IMR-90 (cell line): ENCODE results near the gene MARCHF6. TPM values are rescaled to one million over a fixed set of nuclear protein-coding genes. Genes with fewer than 3 reads are reported as not detected.
"Not testable (repeated sequence)": the region's sequence is repeated elsewhere in the genome, so short reads cannot be mapped to it uniquely, and the experiment has no call there.

Experiments used
- ATAC-seq: fragments of 200-7000 bp; cut with Tn5 transposase; 2 replicates; pipeline ENCODE4 v1.9.1; 2020; ENCODE audit warnings: low read depth, mild to moderate bottlenecking, moderate library complexity
- BruUV-seq: library from RNA; stranded (reverse); fragments of 400-500 nt; replicated peaks from 2 replicates; lab custom pipeline; 2021; lab: Mats Ljungman, UMichigan
- CTCF ChIA-PET: fragments of 300-600 bp; formaldehyde crosslinking; extraction: SDS; loops from one replicate; lab custom pipeline; 2021; ENCODE audit warnings: antibody characterized with exemption; lab: Yijun Ruan, JAX
- POLR2A ChIA-PET: fragments of 300-600 bp; sonication (Branson Sonifier 250); formaldehyde crosslinking; loops from one replicate; lab custom pipeline; 2022; ENCODE audit warnings: antibody characterized with exemption; ENCODE audit not compliant: unreplicated experiment; lab: Charles Lee
- DNase-seq: peaks from one replicate; pipeline ENCODE4 v3.0.0; 2013
- H2AFZ ChIP-seq: replicated peaks from 2 replicates; pipeline ENCODE3; 2013; ENCODE audit warnings: low read length, mild to moderate bottlenecking; ENCODE audit not compliant: poor library complexity
- H2AK5ac ChIP-seq: 2 replicates; pipeline ENCODE4 v1.6.1; 2013; ENCODE audit warnings: low read depth, low read length, inconsistent platforms
- H2AK9ac ChIP-seq: replicated peaks from 2 replicates; pipeline ENCODE3; 2013; ENCODE audit warnings: mild to moderate bottlenecking, low read depth, low read length, moderate library complexity; ENCODE audit not compliant: poor library complexity
- H2BK120ac ChIP-seq: 2 replicates; pipeline ENCODE4 v1.6.1; 2013; ENCODE audit warnings: low read depth, low read length, inconsistent platforms
- H2BK15ac ChIP-seq: 3 replicates; pipeline ENCODE4 v1.6.1; 2013; ENCODE audit warnings: low read depth, low read length, inconsistent platforms
- H2BK20ac ChIP-seq: 2 replicates; pipeline ENCODE4 v1.6.1; 2013; ENCODE audit warnings: low read depth, mild to moderate bottlenecking, inconsistent platforms, low read length, moderate library complexity
- H2BK5ac ChIP-seq: 2 replicates; pipeline ENCODE4 v1.6.1; 2013; ENCODE audit warnings: mild to moderate bottlenecking, low read depth, low read length, inconsistent platforms; ENCODE audit not compliant: poor library complexity, severe bottlenecking
- H3K14ac ChIP-seq: replicated peaks from 2 replicates; pipeline ENCODE4 v1.6.1; 2013; ENCODE audit warnings: low read depth, low read length, inconsistent platforms
- H3K18ac ChIP-seq: 2 replicates; pipeline ENCODE4 v1.6.1; 2013; ENCODE audit warnings: low read depth, low read length, control low read depth
- H3K23ac ChIP-seq: 2 replicates; pipeline ENCODE4 v1.6.1; 2013; ENCODE audit warnings: low read depth, low read length, inconsistent platforms
- H3K27ac ChIP-seq: 2 replicates; pipeline ENCODE4 v1.5.1; 2013; ENCODE audit warnings: mild to moderate bottlenecking, control low read depth, low read length; ENCODE audit not compliant: insufficient read depth
- H3K27me3 ChIP-seq: 2 replicates; pipeline ENCODE4 v1.6.1; 2013; ENCODE audit warnings: low read length; ENCODE audit not compliant: control insufficient read depth, insufficient read depth
- H3K36me3 ChIP-seq: 2 replicates; pipeline ENCODE4 v1.6.1; 2013; ENCODE audit warnings: low read length, mixed read lengths; ENCODE audit not compliant: control insufficient read depth, insufficient read depth
- H3K4ac ChIP-seq: 2 replicates; pipeline ENCODE4 v1.6.1; 2013; ENCODE audit warnings: low read depth, low read length, inconsistent platforms
- H3K4me1 ChIP-seq: 2 replicates; pipeline ENCODE4 v1.6.1; 2013; ENCODE audit warnings: low read length, mixed read lengths; ENCODE audit not compliant: control insufficient read depth, insufficient read depth
- H3K4me2 ChIP-seq: 2 replicates; pipeline ENCODE4 v1.6.1; 2013; ENCODE audit warnings: low read depth, mild to moderate bottlenecking, control low read depth, low read length, moderate library complexity
- H3K4me3 ChIP-seq: 2 replicates; pipeline ENCODE4 v1.5.1; 2013; ENCODE audit warnings: low read depth, mild to moderate bottlenecking, control low read depth, low read length, moderate library complexity; ENCODE audit not compliant: insufficient read depth
- H3K56ac ChIP-seq: 2 replicates; pipeline ENCODE4 v1.6.1; 2013; ENCODE audit warnings: low read length, inconsistent platforms; ENCODE audit not compliant: insufficient read depth; ENCODE audit errors: extremely low read depth
- H3K79me1 ChIP-seq, 2 experiments: 2 replicates each; pipeline ENCODE4 v1.6.1; 2013; ENCODE audit warnings: low read length in 2 of 2, inconsistent platforms in 1 of 2, low read depth in 1 of 2
- H3K9ac ChIP-seq: 2 replicates; pipeline ENCODE4 v1.6.1; 2013; ENCODE audit warnings: low read depth, low read length, control low read depth
- H3K9me1 ChIP-seq: 2 replicates; pipeline ENCODE4 v1.6.1; 2013; ENCODE audit warnings: low read length, inconsistent platforms; ENCODE audit not compliant: insufficient read depth
- H3K9me3 ChIP-seq: 2 replicates; pipeline ENCODE4 v1.6.1; 2013; ENCODE audit warnings: low read length; ENCODE audit not compliant: control insufficient read depth, insufficient read depth
- H4K20me1 ChIP-seq: 2 replicates; pipeline ENCODE4 v1.6.1; 2013; ENCODE audit warnings: low read length, inconsistent platforms; ENCODE audit not compliant: insufficient read depth
- H4K5ac ChIP-seq: 2 replicates; pipeline ENCODE4 v1.6.1; 2013; ENCODE audit warnings: mild to moderate bottlenecking, low read depth, low read length, control low read depth
- H4K8ac ChIP-seq, 2 experiments: 2 replicates each; pipeline ENCODE4 v1.6.1; 2013; ENCODE audit warnings: low read depth in 2 of 2, low read length in 2 of 2, control low read depth in 1 of 2, inconsistent platforms in 1 of 2
- H4K91ac ChIP-seq: 2 replicates; pipeline ENCODE4 v1.6.1; 2013; ENCODE audit warnings: low read depth, low read length, inconsistent platforms; ENCODE audit not compliant: insufficient read depth
- WGBS, 2 experiments: methylation state at CpG; one replicate each; pipeline versions ENCODE4 v1.1.5 to v1.1.7; 2013; ENCODE audit warnings: missing lambda C conversion rate in 2 of 2; ENCODE audit not compliant: insufficient read length in 1 of 2; ENCODE audit errors: extremely low coverage in 2 of 2; 5-methylcytosine and 5-hydroxymethylcytosine counted together
- dilution Hi-C: fragments of 300-500 bp; cut with HindIII; formaldehyde crosslinking; loops from one replicate; pipeline ENCODE4 v1.14.3; 2018; ENCODE audit warnings: low sequenced_read_pairs; ENCODE audit not compliant: unreplicated experiment
- in situ Hi-C: fragments of 300-500 bp; cut with MboI; formaldehyde crosslinking; loops from 3 replicates; pipeline ENCODE4 v1.14.3; 2019; ENCODE audit warnings: low sequenced_read_pairs, inconsistent platforms, mixed read lengths
- intact Hi-C: fragments of 100-400 bp; cut with micrococcal nuclease; formaldehyde crosslinking; loops from 2 replicates; pipeline ENCODE4 v1.10.0; 2022
- polyA plus RNA-seq, 3 experiments: library from polyadenylated mRNA; depleted of rRNA; stranded (reverse); fragments of >200 nt; gene quantifications; 2 replicates each; pipeline ENCODE4 v1.2.3, GENCODE V29; 2012; ENCODE audit warnings: low replicate concordance in 1 of 3
- total RNA-seq: library from RNA; depleted of rRNA; stranded (reverse); fragments of >200 nt; gene quantifications from 2 replicates; pipeline ENCODE4 v1.2.3, GENCODE V29; 2012
- TF ChIP-seq, protein P1 (sequence below): fragments of 150-350 bp; IDR thresholded peaks from 2 replicates; pipeline ENCODE4 v1.6.1; 2017; ENCODE audit warnings: mild to moderate bottlenecking, antibody characterized with exemption, low read length, low read depth

Gene MARCHF6
- total and polyA plus RNA-seq, 2 of the 4 experiments (the other 2 are of a cell fraction) = 55.2 to 62.6 TPM

DNA sequence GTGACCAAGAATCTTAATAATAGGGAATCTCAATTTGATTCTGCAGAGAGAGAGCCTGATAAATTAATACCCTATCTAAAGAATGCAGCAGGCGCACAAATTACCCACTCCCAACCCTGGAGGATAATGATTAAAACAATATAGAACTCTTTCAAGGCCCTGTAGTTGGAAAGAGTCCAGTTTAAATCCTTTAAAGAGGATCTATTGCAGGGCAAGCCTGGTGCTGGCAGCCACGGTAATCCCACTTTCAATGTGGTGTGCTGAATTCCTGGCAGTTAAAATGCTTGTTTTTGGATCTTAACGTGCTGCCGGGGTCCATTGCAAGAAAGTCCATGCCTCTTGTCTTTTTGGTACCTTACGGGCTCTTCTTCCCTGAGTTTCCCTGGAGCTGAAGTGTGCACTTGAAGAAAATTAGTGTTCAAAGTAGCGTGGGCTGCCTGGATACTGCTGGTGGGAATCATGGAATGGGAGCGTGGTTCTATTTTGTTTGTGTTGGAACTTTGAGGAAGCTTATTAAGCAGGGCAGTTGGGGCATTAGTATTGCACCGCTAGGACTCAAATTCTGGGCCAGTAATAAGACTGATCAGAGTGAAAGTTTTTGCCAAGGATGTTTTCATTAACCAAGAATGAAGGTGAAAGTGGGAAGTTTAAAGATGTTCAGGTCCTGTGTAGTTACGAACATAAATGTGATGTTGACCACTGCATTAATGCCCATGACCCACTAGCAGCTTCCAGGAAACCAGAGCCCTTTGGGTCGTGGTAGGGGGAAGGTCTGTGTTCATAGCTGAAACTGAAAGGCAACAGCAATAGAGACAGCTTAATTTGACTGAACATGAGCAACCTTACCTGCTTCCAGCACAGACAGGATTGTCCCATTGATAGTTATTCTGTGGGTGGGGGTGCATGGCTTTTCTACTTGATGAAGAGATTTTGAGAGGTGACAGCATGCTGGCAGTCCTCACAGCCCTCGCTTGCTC is 20.8 kb downstream of the MARCHF6 start (continued):
- TF ChIP-seq, protein P1, sequence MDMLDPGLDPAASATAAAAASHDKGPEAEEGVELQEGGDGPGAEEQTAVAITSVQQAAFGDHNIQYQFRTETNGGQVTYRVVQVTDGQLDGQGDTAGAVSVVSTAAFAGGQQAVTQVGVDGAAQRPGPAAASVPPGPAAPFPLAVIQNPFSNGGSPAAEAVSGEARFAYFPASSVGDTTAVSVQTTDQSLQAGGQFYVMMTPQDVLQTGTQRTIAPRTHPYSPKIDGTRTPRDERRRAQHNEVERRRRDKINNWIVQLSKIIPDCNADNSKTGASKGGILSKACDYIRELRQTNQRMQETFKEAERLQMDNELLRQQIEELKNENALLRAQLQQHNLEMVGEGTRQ = no peak

- H3K9me3 ChIP-seq, H4K5ac ChIP-seq, H2AK9ac ChIP-seq, H3K23ac ChIP-seq, ATAC-seq, H2BK15ac ChIP-seq, H3K9ac ChIP-seq, H4K91ac ChIP-seq, H3K14ac ChIP-seq, H2BK120ac ChIP-seq, BruUV-seq, in situ Hi-C loops, H2AFZ ChIP-seq, H4K8ac ChIP-seq, dilution Hi-C loops, H3K27me3 ChIP-seq, H3K4me3 ChIP-seq, H3K4ac ChIP-seq, H3K36me3 ChIP-seq, H3K27ac ChIP-seq, H2BK5ac ChIP-seq, H3K4me2 ChIP-seq, H3K4me1 ChIP-seq, CTCF ChIA-PET, POLR2A ChIA-PET, intact Hi-C loops, DNase-seq, H3K18ac ChIP-seq, H2BK20ac ChIP-seq, H2AK5ac ChIP-seq, H3K56ac ChIP-seq: not testable (repeated sequence)
- peaks cover 20% of the 10 kb centered on the region for H3K9me1 ChIP-seq
- WGBS, 2 experiments = no CpG with 5 or more reads among the region's 29 CpGs
- H4K20me1 ChIP-seq = peaks cover 67% of the 10 kb centered on the region
- peaks cover 28 to 56% of the 10 kb centered on the region in 2 experiments for H3K79me1 ChIP-seq
These were observed 21.7 kb downstream of the MARCHF6 start for GRCh38 chr5:10375146-10375545.
